Kidney (tissue), 14 donors: Measurements from ENCODE around the gene RAB3D. TPM values are rescaled to one million over a fixed set of nuclear protein-coding genes. Genes with fewer than 3 reads are reported as not detected.
A peak's percentile ranks its signal among the peaks of the same experiment; 100 is the strongest.

Experiments used
- DNase-seq, 5 donors: peaks; one replicate each; pipeline ENCODE4 v3.0.0-alpha.2; 2013 to 2020
- FAIRE-seq: peaks from 2 replicates; lab custom pipeline; 2012; peaks lifted over from hg19 to GRCh38; lab: Jason Lieb, UNC
- H3K27ac ChIP-seq, 2 donors: one replicate each; pipeline ENCODE4 v1.7.0; 2013; ENCODE audit warnings: low read depth in 2 of 2, low read length in 2 of 2, inconsistent platforms in 1 of 2
- H3K27me3 ChIP-seq: one replicate; pipeline ENCODE4 v1.7.1; 2013; ENCODE audit warnings: low read length, inconsistent platforms; ENCODE audit not compliant: control insufficient read depth, insufficient read depth
- H3K36me3 ChIP-seq, 3 donors: one replicate each; pipeline versions ENCODE4 v1.7.0 to v1.7.1; 2013; ENCODE audit warnings: low read length in 3 of 3, control low read depth in 1 of 3, inconsistent platforms in 1 of 3; ENCODE audit not compliant: insufficient read depth in 3 of 3, control insufficient read depth in 2 of 3
- H3K4me1 ChIP-seq, 3 donors: one replicate each; pipeline versions ENCODE4 v1.7.0 to v1.7.1; 2013; ENCODE audit warnings: low read length in 3 of 3, inconsistent platforms in 1 of 3, low read depth in 1 of 3; ENCODE audit not compliant: control insufficient read depth in 2 of 3, insufficient read depth in 2 of 3
- H3K4me3 ChIP-seq, 3 donors: one replicate each; pipeline versions ENCODE4 v1.7.0 to v1.8.1; 2013; ENCODE audit warnings: low read length in 3 of 3, control low read depth in 1 of 3, inconsistent platforms in 1 of 3
- H3K9ac ChIP-seq, 3 donors: one replicate each; pipeline versions ENCODE4 v1.7.0 to v1.7.1; 2013; ENCODE audit warnings: low read length in 3 of 3, control low read depth in 1 of 3, inconsistent platforms in 1 of 3
- H3K9me3 ChIP-seq, 3 donors: one replicate each; pipeline versions ENCODE4 v1.7.0 to v1.7.1; 2013; ENCODE audit warnings: low read length in 3 of 3, control low read depth in 1 of 3, inconsistent platforms in 1 of 3; ENCODE audit not compliant: control insufficient read depth in 2 of 3, insufficient read depth in 1 of 3
- CTCF ChIP-seq: IDR thresholded peaks from 3 replicates; pipeline ENCODE4 v1.5.1; 2012; ENCODE audit warnings: mild to moderate bottlenecking, moderate library complexity, borderline replicate concordance; ENCODE audit not compliant: insufficient read depth; ENCODE audit errors: extremely low read depth
- intact Hi-C: fragments of 100-400 bp; cut with DNase I; formaldehyde crosslinking; loops from one replicate; pipeline ENCODE4 v1.11.1; 2022
- polyA plus RNA-seq: library from polyadenylated mRNA; stranded (reverse); fragments of 350-450 nt; fragmentation: Illumina TruSeq; extraction: RNeasy Lipid Tissue Mini Kit (QIAGEN cat#74804); gene quantifications from one replicate; pipeline ENCODE4 v1.2.3, GENCODE V29; 2014; ENCODE audit warnings: low read depth, low replicate concordance; ENCODE audit not compliant: insufficient read depth
- total RNA-seq: library from RNA; stranded (reverse); fragmentation: NEBNext Ultra II Directional; extraction: Animal tissue kit (Norgen Biotek cat#: 25700); gene quantifications from one replicate; pipeline ENCODE4 v1.2.1, GENCODE V29; 2021
- donor health status: control.
- donor health status: control.
- donor health status: control.
- donor health status: control.
- donor health status: control.
- donor health status: DM: yes; HTN: yes; CAD: no.
- donor health status: Normal renal cell carcinoma (clear cell type).

The RAB3D gene
- total and polyA plus RNA-seq, 2 donors from 2014 or later: 8.3 to 80.4 TPM

GRCh38 chr19:11291415-11291814 lies 48.0 kb downstream of the RAB3D start:
- Histone ChIP-seq H3K4me1 (peaks cover 0 to 3% (median 0%) of the 10 kb centered on the region in 3 donors), H3K27me3 (no peaks in the 10 kb centered on the region), H3K27ac (no peak overlapping the region), H3K9me3 (no peaks in the 10 kb centered on the region), H3K9ac (no peak overlapping the region), H3K4me3 (no peak overlapping the region), H3K36me3 (no peaks in the 10 kb centered on the region)
- no peak for TF ChIP-seq CTCF
- DNase-seq (no peak), FAIRE-seq (no peak)
- intact Hi-C loops: no loop called here

- no peak for FAIRE-seq
- H3K4me3 ChIP-seq: no peak overlapping the region
- no peak overlapping the region for H3K27ac ChIP-seq
These were observed 49.2 kb downstream of the RAB3D start for GRCh38 chr19:11290256-11290655.

GRCh38 chr19:11288349-11288748 lies 51.1 kb downstream of the RAB3D start:
- Histone ChIP-seq H3K4me1 (no peaks in the 10 kb centered on the region), H3K27ac (no peak overlapping the region), H3K4me3 (no peak overlapping the region), H3K27me3 (no peaks in the 10 kb centered on the region), H3K9me3 (no peaks in the 10 kb centered on the region), H3K36me3 (no peaks in the 10 kb centered on the region), H3K9ac (no peak overlapping the region)
- intact Hi-C loops: no loop called here
- peak; percentile 27 for TF ChIP-seq CTCF
- no peak for FAIRE-seq
- DNase-seq: no peak

More at GRCh38 chr19:11290256-11290655, 49.2 kb downstream of the RAB3D start:
- intact Hi-C loops: no loop called here
- Histone ChIP-seq H3K27me3 (no peaks in the 10 kb centered on the region), H3K9ac (no peak overlapping the region), H3K36me3 (no peaks in the 10 kb centered on the region), H3K9me3 (no peaks in the 10 kb centered on the region), H3K4me1 (peaks cover 0 to 3% (median 0%) of the 10 kb centered on the region in 3 donors)
- TF ChIP-seq CTCF: no peak
- DNase-seq: no peak
